IPS DF 6.9 (cell line): ENCODE results near the gene ORM2.

Experiments
- DNase-seq: peaks from one replicate; pipeline ENCODE4 v3.0.0-alpha.2; 2013; ENCODE audit warnings: low read depth, low spot score
- H3K27ac ChIP-seq: one replicate; pipeline ENCODE4 v1.5.1; 2013; ENCODE audit warnings: low read length, control low read depth
- H3K27me3 ChIP-seq: 2 replicates; pipeline ENCODE4 v1.6.1; 2013; ENCODE audit warnings: mild to moderate bottlenecking, low read length; ENCODE audit not compliant: control insufficient read depth, insufficient read depth
- H3K36me3 ChIP-seq: 2 replicates; pipeline ENCODE4 v1.6.1; 2013; ENCODE audit warnings: low read length; ENCODE audit not compliant: control insufficient read depth, insufficient read depth
- H3K4me1 ChIP-seq: 2 replicates; pipeline ENCODE4 v1.6.1; 2013; ENCODE audit warnings: low read length; ENCODE audit not compliant: control insufficient read depth, insufficient read depth
- H3K4me3 ChIP-seq: 2 replicates; pipeline ENCODE4 v1.5.1; 2013; ENCODE audit warnings: mild to moderate bottlenecking, low read length
- H3K9me3 ChIP-seq: 2 replicates; pipeline ENCODE4 v1.6.1; 2013; ENCODE audit warnings: low read length, inconsistent platforms; ENCODE audit not compliant: control insufficient read depth, insufficient read depth
- WGBS: extraction: QIAGEN DNeasy Blood & Tissue Kit; methylation state at CpG from one replicate; pipeline ENCODE4 v1.1.7; 2013; ENCODE audit warnings: mixed read lengths, missing lambda C conversion rate; ENCODE audit not compliant: insufficient read length, insufficient coverage; 5-methylcytosine and 5-hydroxymethylcytosine counted together

Gene ORM2

GRCh38 chr9:114294664-114295063 is 35.0 kb upstream of the ORM2 start:
- Histone ChIP-seq H3K9me3 (no peaks in the 10 kb centered on the region; the same call in 1 of the 2 replicates), H3K36me3 (no peaks in the 10 kb centered on the region), H3K4me3 (no peak overlapping the region), H3K4me1 (no peaks in the 10 kb centered on the region), H3K27me3 (no peaks in the 10 kb centered on the region), H3K27ac (no peak overlapping the region)
- no peak for DNase-seq

- WGBS = no CpG with 5 or more reads among the region's 1 CpG
- Histone ChIP-seq H3K4me3 (no peak overlapping the region), H3K4me1 (no peaks in the 10 kb centered on the region), H3K27ac (no peak overlapping the region), H3K36me3 (no peaks in the 10 kb centered on the region; the same call in 1 of the 2 replicates), H3K9me3 (no peaks in the 10 kb centered on the region; the same call in 1 of the 2 replicates), H3K27me3 (no peaks in the 10 kb centered on the region)
- no peak for DNase-seq
Observed at GRCh38 chr9:114296338-114296737, 33.3 kb upstream of the ORM2 start.

- no peak overlapping the region for H3K27ac ChIP-seq
- no peaks in the 10 kb centered on the region; the same call in 1 of the 2 replicates for H3K36me3 ChIP-seq
- H3K4me3 ChIP-seq = no peak overlapping the region
- no CpG with 5 or more reads among the region's 15 CpGs for WGBS
- no peak for DNase-seq
- H3K4me1 ChIP-seq = no peaks in the 10 kb centered on the region
- no peaks in the 10 kb centered on the region for H3K27me3 ChIP-seq
- H3K9me3 ChIP-seq = no peaks in the 10 kb centered on the region; the same call in 1 of the 2 replicates
Observed at GRCh38 chr9:114299286-114300152, 30.1 kb upstream of the ORM2 start.

GRCh38 chr9:114300153-114300845 is 29.4 kb upstream of the ORM2 start:
- Histone ChIP-seq H3K27ac (no peak overlapping the region), H3K36me3 (no peaks in the 10 kb centered on the region; the same call in 1 of the 2 replicates), H3K4me3 (no peak overlapping the region), H3K4me1 (no peaks in the 10 kb centered on the region), H3K27me3 (no peaks in the 10 kb centered on the region), H3K9me3 (no peaks in the 10 kb centered on the region)
- no CpG with 5 or more reads among the region's 4 CpGs for WGBS
- no peak for DNase-seq

- no peaks in the 10 kb centered on the region for H3K9me3 ChIP-seq
- no peaks in the 10 kb centered on the region for H3K27me3 ChIP-seq
- no peaks in the 10 kb centered on the region; the same call in 1 of the 2 replicates for H3K36me3 ChIP-seq
- H3K4me1 ChIP-seq = no peaks in the 10 kb centered on the region
- no CpG with 5 or more reads among the region's 31 CpGs for WGBS
- DNase-seq = no peak
- no peak overlapping the region for H3K27ac ChIP-seq
- no peak overlapping the region for H3K4me3 ChIP-seq
Observed at GRCh38 chr9:114300846-114301797, 28.5 kb upstream of the ORM2 start.

GRCh38 chr9:114301798-114302565 is 27.7 kb upstream of the ORM2 start:
- no peak overlapping the region for H3K4me3 ChIP-seq
- no peak for DNase-seq

GRCh38 chr9:114302727-114303126 is 26.9 kb upstream of the ORM2 start:
- Histone ChIP-seq H3K27me3 (no peaks in the 10 kb centered on the region), H3K36me3 (peaks cover 2% of the 10 kb centered on the region; the same call in 1 of the 2 replicates), H3K9me3 (no peaks in the 10 kb centered on the region), H3K27ac (no peak overlapping the region), H3K4me3 (no peak overlapping the region), H3K4me1 (no peaks in the 10 kb centered on the region; the same call in 1 of the 2 replicates)
- WGBS = no CpG with 5 or more reads among the region's 6 CpGs
- DNase-seq = no peak

More at GRCh38 chr9:114301798-114302565, 27.7 kb upstream of the ORM2 start:
- WGBS = no CpG with 5 or more reads among the region's 15 CpGs
- no peaks in the 10 kb centered on the region for H3K9me3 ChIP-seq
- no peaks in the 10 kb centered on the region for H3K27me3 ChIP-seq
- H3K4me1 ChIP-seq = no peaks in the 10 kb centered on the region; the same call in 1 of the 2 replicates
- H3K27ac ChIP-seq = no peak overlapping the region
- no peaks in the 10 kb centered on the region; the same call in 1 of the 2 replicates for H3K36me3 ChIP-seq

GRCh38 chr9:114303571-114303970 is 26.1 kb upstream of the ORM2 start:
- Histone ChIP-seq H3K9me3 (no peaks in the 10 kb centered on the region), H3K27ac (no peak overlapping the region), H3K4me3 (no peak overlapping the region), H3K4me1 (no peaks in the 10 kb centered on the region; the same call in 1 of the 2 replicates), H3K36me3 (peaks cover 2% of the 10 kb centered on the region; the same call in 1 of the 2 replicates), H3K27me3 (no peaks in the 10 kb centered on the region)
- WGBS = no CpG with 5 or more reads among the region's 5 CpGs
- DNase-seq = no peak

GRCh38 chr9:114303977-114304376 is 25.7 kb upstream of the ORM2 start:
- H3K4me1 ChIP-seq = no peaks in the 10 kb centered on the region; the same call in 1 of the 2 replicates
- no CpG with 5 or more reads among the region's 4 CpGs for WGBS
- no peaks in the 10 kb centered on the region for H3K27me3 ChIP-seq
- H3K27ac ChIP-seq = no peak overlapping the region
- H3K9me3 ChIP-seq = no peaks in the 10 kb centered on the region
- no peak overlapping the region for H3K4me3 ChIP-seq
- peaks cover 2% of the 10 kb centered on the region; the same call in 1 of the 2 replicates for H3K36me3 ChIP-seq
- DNase-seq = no peak
